ENCODE measurements around the gene PLAC9.

GRCh38 chr10:80137920-80138319, 5.4 kb downstream of the PLAC9 start:
- TF ChIP-seq, protein P1, sequence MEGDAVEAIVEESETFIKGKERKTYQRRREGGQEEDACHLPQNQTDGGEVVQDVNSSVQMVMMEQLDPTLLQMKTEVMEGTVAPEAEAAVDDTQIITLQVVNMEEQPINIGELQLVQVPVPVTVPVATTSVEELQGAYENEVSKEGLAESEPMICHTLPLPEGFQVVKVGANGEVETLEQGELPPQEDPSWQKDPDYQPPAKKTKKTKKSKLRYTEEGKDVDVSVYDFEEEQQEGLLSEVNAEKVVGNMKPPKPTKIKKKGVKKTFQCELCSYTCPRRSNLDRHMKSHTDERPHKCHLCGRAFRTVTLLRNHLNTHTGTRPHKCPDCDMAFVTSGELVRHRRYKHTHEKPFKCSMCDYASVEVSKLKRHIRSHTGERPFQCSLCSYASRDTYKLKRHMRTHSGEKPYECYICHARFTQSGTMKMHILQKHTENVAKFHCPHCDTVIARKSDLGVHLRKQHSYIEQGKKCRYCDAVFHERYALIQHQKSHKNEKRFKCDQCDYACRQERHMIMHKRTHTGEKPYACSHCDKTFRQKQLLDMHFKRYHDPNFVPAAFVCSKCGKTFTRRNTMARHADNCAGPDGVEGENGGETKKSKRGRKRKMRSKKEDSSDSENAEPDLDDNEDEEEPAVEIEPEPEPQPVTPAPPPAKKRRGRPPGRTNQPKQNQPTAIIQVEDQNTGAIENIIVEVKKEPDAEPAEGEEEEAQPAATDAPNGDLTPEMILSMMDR (IDR thresholded peaks at IDR 0.05), result no peak
- TF ChIP-seq POLR2AphosphoS5 (IDR thresholded peaks at IDR 0.05; ENCODE audit: low read depth, low read length) (no peak), TCF7L2 (IDR thresholded peaks at IDR 0.05; ENCODE audit: low read depth, low read length) (no peak), REST (IDR thresholded peaks at IDR 0.05; ENCODE audit: insufficient read depth in 1 of 2, low read depth in 2 of 2, low read length in 1 of 2) (no peak)
